Esophagus squamous epithelium (tissue), 5 donors: ENCODE measurements around the gene RGS17. TPM values are rescaled to one million over a fixed set of nuclear protein-coding genes. Genes with fewer than 3 reads are reported as not detected.

Source experiments
- DNase-seq: peaks from one replicate; lab custom pipeline; 2025; lab: John Stamatoyannopoulos, UW
- H3K27ac ChIP-seq, 4 donors: fragments of 200-600 bp; sonication (generic); one replicate each; pipeline ENCODE4 v1.5.1; 2016 to 2019; ENCODE audit warnings: mild to moderate bottlenecking in 1 of 4
- H3K27me3 ChIP-seq, 4 donors: fragments of 200-600 bp; sonication (generic); 1 replicate in 3 of 4; 2 replicates in 1 of 4; pipeline versions ENCODE4 v1.5.1 to v1.6.0; 2017 to 2021; ENCODE audit warnings: antibody characterized with exemption in 1 of 4
- H3K36me3 ChIP-seq, 3 donors: fragments of 200-600 bp; sonication (generic); one replicate each; pipeline ENCODE4 v1.5.1; 2016 to 2019
- H3K4me1 ChIP-seq, 3 donors: fragments of 200-600 bp; sonication (generic); one replicate each; pipeline ENCODE4 v1.5.1; 2017 to 2019
- H3K4me3 ChIP-seq, 4 donors: fragments of 200-600 bp; sonication (generic); 1 replicate in 3 of 4; 2 replicates in 1 of 4; pipeline ENCODE4 v1.5.1; 2016 to 2019; ENCODE audit warnings: mild to moderate bottlenecking in 2 of 4, moderate library complexity in 1 of 4
- H3K9me3 ChIP-seq, 3 donors: fragments of 200-600 bp; sonication (generic); one replicate each; pipeline ENCODE4 v1.5.1; 2016 to 2019
- POLR2A ChIP-seq, 4 donors: fragments of 450-650 bp; IDR thresholded peaks; one replicate each; pipeline ENCODE4 v1.6.1; 2017; ENCODE audit warnings: antibody characterized with exemption in 4 of 4, mild to moderate bottlenecking in 4 of 4, moderate library complexity in 3 of 4
- WGBS, 2 donors: methylation state at CpG; one replicate each; pipeline ENCODE4 v1.1.5; 2018; 5-methylcytosine and 5-hydroxymethylcytosine counted together
- intact Hi-C: fragments of 100-400 bp; cut with DNase I; formaldehyde crosslinking; loops from one replicate; pipeline ENCODE4 v1.15.0; 2022
- total RNA-seq, 4 donors: library from RNA; depleted of rRNA; stranded (reverse); fragments of >200 nt; gene quantifications; one replicate each; pipeline ENCODE4 v1.1.0, GENCODE V29; 2016
- TF ChIP-seq, protein P1 (sequence below), 6 experiments: fragments of 450-650 bp in 4 of 6; fragments of 200-600 bp in 2 of 6; sonication (generic) in 2 of 6; IDR thresholded peaks; one replicate each; pipeline ENCODE4 v1.5.1; 2016 to 2019; ENCODE audit warnings: antibody characterized with exemption in 6 of 6, mild to moderate bottlenecking in 4 of 6, moderate library complexity in 4 of 6
- donor health status: DM: yes; HTN: yes; CAD: no.

The RGS17 gene
- total RNA-seq, 4 donors from 2014 or later, result 0.19 to 1.8 (median 0.48) TPM

- Histone ChIP-seq H3K9me3 (no peaks in the 10 kb centered on the region), H3K4me3 (no peak overlapping the region), H3K27me3 (no peaks in the 10 kb centered on the region), H3K4me1 (no peaks in the 10 kb centered on the region), H3K36me3 (no peaks in the 10 kb centered on the region), H3K27ac (no peak overlapping the region)
- DNase-seq, result no peak
- TF ChIP-seq POLR2A (IDR thresholded peaks at IDR 0.05), result no peak
- TF ChIP-seq, protein P1, sequence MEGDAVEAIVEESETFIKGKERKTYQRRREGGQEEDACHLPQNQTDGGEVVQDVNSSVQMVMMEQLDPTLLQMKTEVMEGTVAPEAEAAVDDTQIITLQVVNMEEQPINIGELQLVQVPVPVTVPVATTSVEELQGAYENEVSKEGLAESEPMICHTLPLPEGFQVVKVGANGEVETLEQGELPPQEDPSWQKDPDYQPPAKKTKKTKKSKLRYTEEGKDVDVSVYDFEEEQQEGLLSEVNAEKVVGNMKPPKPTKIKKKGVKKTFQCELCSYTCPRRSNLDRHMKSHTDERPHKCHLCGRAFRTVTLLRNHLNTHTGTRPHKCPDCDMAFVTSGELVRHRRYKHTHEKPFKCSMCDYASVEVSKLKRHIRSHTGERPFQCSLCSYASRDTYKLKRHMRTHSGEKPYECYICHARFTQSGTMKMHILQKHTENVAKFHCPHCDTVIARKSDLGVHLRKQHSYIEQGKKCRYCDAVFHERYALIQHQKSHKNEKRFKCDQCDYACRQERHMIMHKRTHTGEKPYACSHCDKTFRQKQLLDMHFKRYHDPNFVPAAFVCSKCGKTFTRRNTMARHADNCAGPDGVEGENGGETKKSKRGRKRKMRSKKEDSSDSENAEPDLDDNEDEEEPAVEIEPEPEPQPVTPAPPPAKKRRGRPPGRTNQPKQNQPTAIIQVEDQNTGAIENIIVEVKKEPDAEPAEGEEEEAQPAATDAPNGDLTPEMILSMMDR (IDR thresholded peaks at IDR 0.05), result peak in 1 of 6 experiments; percentile 26
- intact Hi-C loops, result no loop called here
These were observed 22.8 kb downstream of the RGS17 start for GRCh38 chr6:153108315-153108714.

DNA sequence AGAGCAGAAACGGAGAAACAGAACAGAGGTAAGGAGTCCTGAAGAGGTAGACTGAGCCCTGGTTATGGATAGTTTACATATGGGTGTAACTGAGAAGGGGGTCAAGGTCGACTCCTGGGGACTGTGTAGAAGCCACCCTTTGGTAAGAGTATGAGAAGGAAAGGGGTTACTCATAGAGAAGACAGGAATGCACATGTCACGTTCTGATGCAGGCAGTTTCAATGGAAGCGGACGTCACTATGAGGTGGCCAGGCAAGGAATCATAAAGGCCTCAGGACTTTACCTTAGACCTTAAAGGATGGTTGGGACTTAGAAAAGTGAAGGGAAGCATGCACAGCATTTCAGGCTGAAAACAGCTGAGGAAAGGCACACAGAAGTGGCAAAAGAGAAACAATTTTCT lies 25.1 kb downstream of the RGS17 start:
- WGBS, 2 donors, result 60 to 67% methylated on average over 5 of the region's 5 CpGs
- no peaks in the 10 kb centered on the region for H3K36me3 ChIP-seq
- H3K4me1 ChIP-seq, result no peaks in the 10 kb centered on the region
- H3K27me3 ChIP-seq, result no peaks in the 10 kb centered on the region
- H3K4me3 ChIP-seq, result no peak overlapping the region
- intact Hi-C loops, result no loop called here
- no peak for DNase-seq
- no peak overlapping the region for H3K27ac ChIP-seq
- TF ChIP-seq, protein P1 (IDR thresholded peaks at IDR 0.05), result no peak
- TF ChIP-seq POLR2A (IDR thresholded peaks at IDR 0.05), result no peak
- H3K9me3 ChIP-seq, result no peaks in the 10 kb centered on the region

DNA sequence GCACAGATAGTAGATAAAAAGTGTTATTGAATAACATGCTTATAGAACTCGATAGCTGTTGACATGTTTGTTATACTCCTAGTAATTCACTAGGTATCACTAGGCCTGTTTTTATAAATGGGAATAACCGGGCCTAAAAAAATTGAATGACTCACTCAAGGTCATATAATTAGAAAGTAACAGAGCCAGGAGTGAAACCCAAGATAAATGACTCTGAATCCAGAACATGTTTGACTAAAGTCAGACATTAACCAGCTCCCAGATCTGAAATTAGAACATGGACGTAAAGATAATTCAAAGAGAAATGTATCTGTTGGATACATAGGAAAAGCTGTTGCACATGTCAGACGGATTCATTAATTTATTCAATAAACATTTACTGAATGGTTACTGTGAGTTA lies 26.9 kb downstream of the RGS17 start:
- intact Hi-C loops, result no loop called here
- Histone ChIP-seq H3K4me1 (no peaks in the 10 kb centered on the region), H3K36me3 (no peaks in the 10 kb centered on the region), H3K27ac (no peak overlapping the region), H3K27me3 (no peaks in the 10 kb centered on the region), H3K9me3 (no peaks in the 10 kb centered on the region), H3K4me3 (no peak overlapping the region)
- DNase-seq, result no peak
- TF ChIP-seq, protein P1 (IDR thresholded peaks at IDR 0.05), result no peak
- no peak for TF ChIP-seq POLR2A (IDR thresholded peaks at IDR 0.05)
- WGBS, 2 donors, result 65 to 68% methylated on average over 4 of the region's 4 CpGs

GRCh38 chr6:153103319-153103655 lies 27.8 kb downstream of the RGS17 start:
- Histone ChIP-seq H3K4me1 (no peaks in the 10 kb centered on the region), H3K27ac (no peak overlapping the region), H3K4me3 (no peak overlapping the region), H3K27me3 (no peaks in the 10 kb centered on the region), H3K36me3 (no peaks in the 10 kb centered on the region), H3K9me3 (no peaks in the 10 kb centered on the region)
- TF ChIP-seq, protein P1 (IDR thresholded peaks at IDR 0.05), result no peak
- no peak for TF ChIP-seq POLR2A (IDR thresholded peaks at IDR 0.05)
- WGBS, 2 donors, result 61 to 66% methylated on average over 6 of the region's 6 CpGs
- no peak for DNase-seq
- intact Hi-C loops, result no loop called here

- intact Hi-C loops, result no loop called here
- Histone ChIP-seq H3K4me1 (no peaks in the 10 kb centered on the region), H3K4me3 (no peak overlapping the region), H3K27me3 (no peaks in the 10 kb centered on the region), H3K27ac (no peak overlapping the region), H3K36me3 (no peaks in the 10 kb centered on the region), H3K9me3 (no peaks in the 10 kb centered on the region)
- TF ChIP-seq, protein P1 (IDR thresholded peaks at IDR 0.05), result no peak
- TF ChIP-seq POLR2A (IDR thresholded peaks at IDR 0.05), result no peak
- DNase-seq, result no peak
- WGBS, 2 donors, result 41 to 49% methylated on average over 2 of the region's 2 CpGs
These were observed 28.3 kb downstream of the RGS17 start for GRCh38 chr6:153102605-153103318.
